Kidney (tissue), 14 donors: ENCODE data around the gene CCDC197. TPM values are rescaled to one million over a fixed set of nuclear protein-coding genes. Genes with fewer than 3 reads are reported as not detected.

Source experiments
- DNase-seq, 5 donors: peaks; one replicate each; pipeline ENCODE4 v3.0.0-alpha.2; 2013 to 2020
- FAIRE-seq: peaks from 2 replicates; lab custom pipeline; 2012; peaks lifted over from hg19 to GRCh38; lab: Jason Lieb, UNC
- H3K27ac ChIP-seq, 2 donors: one replicate each; pipeline ENCODE4 v1.7.0; 2013; ENCODE audit warnings: low read depth in 2 of 2, low read length in 2 of 2, inconsistent platforms in 1 of 2
- H3K27me3 ChIP-seq: one replicate; pipeline ENCODE4 v1.7.1; 2013; ENCODE audit warnings: low read length, inconsistent platforms; ENCODE audit not compliant: control insufficient read depth, insufficient read depth
- H3K36me3 ChIP-seq, 3 donors: one replicate each; pipeline versions ENCODE4 v1.7.0 to v1.7.1; 2013; ENCODE audit warnings: low read length in 3 of 3, control low read depth in 1 of 3, inconsistent platforms in 1 of 3; ENCODE audit not compliant: insufficient read depth in 3 of 3, control insufficient read depth in 2 of 3
- H3K4me1 ChIP-seq, 3 donors: one replicate each; pipeline versions ENCODE4 v1.7.0 to v1.7.1; 2013; ENCODE audit warnings: low read length in 3 of 3, inconsistent platforms in 1 of 3, low read depth in 1 of 3; ENCODE audit not compliant: control insufficient read depth in 2 of 3, insufficient read depth in 2 of 3
- H3K4me3 ChIP-seq, 3 donors: one replicate each; pipeline versions ENCODE4 v1.7.0 to v1.8.1; 2013; ENCODE audit warnings: low read length in 3 of 3, control low read depth in 1 of 3, inconsistent platforms in 1 of 3
- H3K9ac ChIP-seq, 3 donors: one replicate each; pipeline versions ENCODE4 v1.7.0 to v1.7.1; 2013; ENCODE audit warnings: low read length in 3 of 3, control low read depth in 1 of 3, inconsistent platforms in 1 of 3
- H3K9me3 ChIP-seq, 3 donors: one replicate each; pipeline versions ENCODE4 v1.7.0 to v1.7.1; 2013; ENCODE audit warnings: low read length in 3 of 3, control low read depth in 1 of 3, inconsistent platforms in 1 of 3; ENCODE audit not compliant: control insufficient read depth in 2 of 3, insufficient read depth in 1 of 3
- intact Hi-C: fragments of 100-400 bp; cut with DNase I; formaldehyde crosslinking; loops from one replicate; pipeline ENCODE4 v1.11.1; 2022
- polyA plus RNA-seq: library from polyadenylated mRNA; stranded (reverse); fragments of 350-450 nt; fragmentation: Illumina TruSeq; extraction: RNeasy Lipid Tissue Mini Kit (QIAGEN cat#74804); gene quantifications from one replicate; pipeline ENCODE4 v1.2.3, GENCODE V29; 2014; ENCODE audit warnings: low read depth, low replicate concordance; ENCODE audit not compliant: insufficient read depth
- total RNA-seq: library from RNA; stranded (reverse); fragmentation: NEBNext Ultra II Directional; extraction: Animal tissue kit (Norgen Biotek cat#: 25700); gene quantifications from one replicate; pipeline ENCODE4 v1.2.1, GENCODE V29; 2021
- TF ChIP-seq, protein P1 (sequence below): IDR thresholded peaks from 3 replicates; pipeline ENCODE4 v1.5.1; 2012; ENCODE audit warnings: mild to moderate bottlenecking, moderate library complexity, borderline replicate concordance; ENCODE audit not compliant: insufficient read depth; ENCODE audit errors: extremely low read depth
- donor health status: control.
- donor health status: control.
- donor health status: control.
- donor health status: control.
- donor health status: control.
- donor health status: DM: yes; HTN: yes; CAD: no.
- donor health status: Normal renal cell carcinoma (clear cell type).

CCDC197 gene
- total and polyA plus RNA-seq, 2 donors from 2014 or later = not detected

DNA sequence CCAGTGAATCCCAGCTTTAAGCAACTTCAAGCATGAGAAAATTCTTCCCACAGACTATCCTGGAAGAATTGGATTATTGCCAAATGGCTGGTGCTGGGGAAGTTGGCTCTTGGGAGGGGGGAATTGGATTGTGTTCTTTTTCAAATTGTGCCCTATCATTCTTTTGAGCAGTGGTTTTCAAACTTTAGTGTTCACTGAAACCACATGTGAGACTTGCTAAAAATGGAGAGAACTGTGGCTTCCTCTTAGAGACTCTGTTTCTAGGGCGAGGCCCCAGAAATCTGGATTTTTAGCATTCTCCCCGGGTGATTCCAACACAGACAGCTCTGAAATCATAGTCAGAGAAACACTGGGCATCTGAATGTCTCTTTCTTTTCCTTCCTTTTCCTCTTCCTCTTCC is 14.7 kb downstream of the CCDC197 start:
- FAIRE-seq (no peak), DNase-seq (peak in 1 of 5 donors; percentile 31)
- Histone ChIP-seq H3K9me3 (no peaks in the 10 kb centered on the region), H3K36me3 (no peaks in the 10 kb centered on the region), H3K4me3 (no peak overlapping the region), H3K27me3 (no peaks in the 10 kb centered on the region), H3K4me1 (no peaks in the 10 kb centered on the region), H3K27ac (no peak overlapping the region), H3K9ac (no peak overlapping the region)
- TF ChIP-seq, protein P1, sequence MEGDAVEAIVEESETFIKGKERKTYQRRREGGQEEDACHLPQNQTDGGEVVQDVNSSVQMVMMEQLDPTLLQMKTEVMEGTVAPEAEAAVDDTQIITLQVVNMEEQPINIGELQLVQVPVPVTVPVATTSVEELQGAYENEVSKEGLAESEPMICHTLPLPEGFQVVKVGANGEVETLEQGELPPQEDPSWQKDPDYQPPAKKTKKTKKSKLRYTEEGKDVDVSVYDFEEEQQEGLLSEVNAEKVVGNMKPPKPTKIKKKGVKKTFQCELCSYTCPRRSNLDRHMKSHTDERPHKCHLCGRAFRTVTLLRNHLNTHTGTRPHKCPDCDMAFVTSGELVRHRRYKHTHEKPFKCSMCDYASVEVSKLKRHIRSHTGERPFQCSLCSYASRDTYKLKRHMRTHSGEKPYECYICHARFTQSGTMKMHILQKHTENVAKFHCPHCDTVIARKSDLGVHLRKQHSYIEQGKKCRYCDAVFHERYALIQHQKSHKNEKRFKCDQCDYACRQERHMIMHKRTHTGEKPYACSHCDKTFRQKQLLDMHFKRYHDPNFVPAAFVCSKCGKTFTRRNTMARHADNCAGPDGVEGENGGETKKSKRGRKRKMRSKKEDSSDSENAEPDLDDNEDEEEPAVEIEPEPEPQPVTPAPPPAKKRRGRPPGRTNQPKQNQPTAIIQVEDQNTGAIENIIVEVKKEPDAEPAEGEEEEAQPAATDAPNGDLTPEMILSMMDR = no peak
- intact Hi-C loops = no loop called here

DNA sequence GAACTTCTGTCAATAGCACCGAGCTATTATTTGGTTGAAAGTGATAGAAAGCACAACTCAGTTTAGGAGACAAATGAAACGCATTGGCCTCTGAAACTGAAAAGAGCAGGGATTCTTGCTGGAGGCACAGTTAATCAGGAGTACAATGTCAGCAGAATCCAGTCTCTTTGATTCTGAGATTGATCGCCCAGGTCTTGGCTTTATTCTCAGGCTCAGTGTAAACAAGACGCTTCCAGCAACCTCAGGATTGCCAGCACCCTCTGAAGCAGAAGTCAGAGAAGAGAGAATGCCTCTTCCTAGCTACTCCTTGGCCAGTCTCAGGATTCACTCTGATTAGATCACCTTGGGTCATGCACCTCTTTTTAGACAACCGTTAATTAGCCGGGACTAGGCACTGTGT is 17.3 kb downstream of the CCDC197 start:
- Histone ChIP-seq H3K27me3 (no peaks in the 10 kb centered on the region), H3K4me1 (no peaks in the 10 kb centered on the region), H3K4me3 (no peak overlapping the region), H3K9me3 (no peaks in the 10 kb centered on the region), H3K27ac (no peak overlapping the region), H3K9ac (no peak overlapping the region), H3K36me3 (no peaks in the 10 kb centered on the region)
- no peak for DNase-seq
- TF ChIP-seq, protein P1 = no peak
- intact Hi-C loops = no loop called here
- FAIRE-seq = no peak

DNA sequence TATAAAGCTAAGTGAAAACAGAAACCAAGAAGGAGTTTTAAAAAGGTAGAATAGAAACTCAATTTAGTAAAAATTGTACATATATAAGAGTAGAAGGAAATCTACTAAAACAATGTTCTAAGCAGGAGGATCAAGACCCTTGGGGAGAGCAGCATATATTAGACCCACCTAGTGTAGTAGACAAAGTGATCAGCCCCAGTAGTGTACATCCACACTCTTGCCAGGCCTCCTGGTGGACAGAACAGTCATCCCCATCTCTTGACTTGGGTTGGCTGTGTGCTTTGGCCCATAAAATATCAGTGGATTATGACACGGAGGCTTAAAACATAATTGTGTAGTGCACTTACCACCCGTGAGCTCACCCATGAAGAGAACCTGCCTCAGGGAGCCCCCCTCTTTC is 18.1 kb downstream of the CCDC197 start:
- Histone ChIP-seq H3K27ac (no peak overlapping the region), H3K9ac (no peak overlapping the region), H3K4me1 (no peaks in the 10 kb centered on the region), H3K27me3 (no peaks in the 10 kb centered on the region), H3K36me3 (no peaks in the 10 kb centered on the region), H3K9me3 (no peaks in the 10 kb centered on the region), H3K4me3 (no peak overlapping the region)
- intact Hi-C loops = no loop called here
- DNase-seq = no peak
- TF ChIP-seq, protein P1 = no peak
- no peak for FAIRE-seq

GRCh38 chr14:94016446-94016976 is 19.4 kb downstream of the CCDC197 start:
- no peak for DNase-seq
- H3K27me3 ChIP-seq = no peaks in the 10 kb centered on the region
- H3K36me3 ChIP-seq = no peaks in the 10 kb centered on the region
- no peak overlapping the region for H3K9ac ChIP-seq
- H3K4me1 ChIP-seq = no peaks in the 10 kb centered on the region
- TF ChIP-seq, protein P1 = no peak
- FAIRE-seq = no peak
- no peak overlapping the region for H3K27ac ChIP-seq
- H3K9me3 ChIP-seq = no peaks in the 10 kb centered on the region
- no peak overlapping the region for H3K4me3 ChIP-seq
- intact Hi-C loops = no loop called here
